ENCODE measurements around the gene FAM204A.

Gene FAM204A

GRCh38 chr10:118278649-118279048 lies 63.5 kb downstream of the FAM204A start:
- no peaks in the 10 kb centered on the region for H4K20me1 ChIP-seq (ENCODE audit: insufficient read depth, low read length)
- no peak overlapping the region for H2AFZ ChIP-seq (ENCODE audit: low read depth, low read length)
- no peak overlapping the region for H3K9ac ChIP-seq (ENCODE audit: low read depth, low read length)
- no peaks in the 10 kb centered on the region for H3K27me3 ChIP-seq (ENCODE audit: insufficient read depth, low read length, poor library complexity)
- DNase-seq (no peak), ATAC-seq (ENCODE audit: insufficient read depth, low read depth) (no peak)
- H3K4me3 ChIP-seq (ENCODE audit: low read depth in 1 of 2, low read length in 2 of 2): no peak overlapping the region
- H3K79me2 ChIP-seq (ENCODE audit: insufficient read depth, low read length): no peaks in the 10 kb centered on the region
- peaks cover 2% of the 10 kb centered on the region for H3K9me3 ChIP-seq (ENCODE audit: insufficient read depth, low read length, severe bottlenecking)
- no peaks in the 10 kb centered on the region for H3K4me1 ChIP-seq (ENCODE audit: insufficient read depth, low read length)
- TF ChIP-seq EZH2 (IDR thresholded peaks at IDR 0.05; ENCODE audit: borderline replicate concordance, low read depth, low read length, severe bottlenecking): no peak
- TF ChIP-seq, protein P1, sequence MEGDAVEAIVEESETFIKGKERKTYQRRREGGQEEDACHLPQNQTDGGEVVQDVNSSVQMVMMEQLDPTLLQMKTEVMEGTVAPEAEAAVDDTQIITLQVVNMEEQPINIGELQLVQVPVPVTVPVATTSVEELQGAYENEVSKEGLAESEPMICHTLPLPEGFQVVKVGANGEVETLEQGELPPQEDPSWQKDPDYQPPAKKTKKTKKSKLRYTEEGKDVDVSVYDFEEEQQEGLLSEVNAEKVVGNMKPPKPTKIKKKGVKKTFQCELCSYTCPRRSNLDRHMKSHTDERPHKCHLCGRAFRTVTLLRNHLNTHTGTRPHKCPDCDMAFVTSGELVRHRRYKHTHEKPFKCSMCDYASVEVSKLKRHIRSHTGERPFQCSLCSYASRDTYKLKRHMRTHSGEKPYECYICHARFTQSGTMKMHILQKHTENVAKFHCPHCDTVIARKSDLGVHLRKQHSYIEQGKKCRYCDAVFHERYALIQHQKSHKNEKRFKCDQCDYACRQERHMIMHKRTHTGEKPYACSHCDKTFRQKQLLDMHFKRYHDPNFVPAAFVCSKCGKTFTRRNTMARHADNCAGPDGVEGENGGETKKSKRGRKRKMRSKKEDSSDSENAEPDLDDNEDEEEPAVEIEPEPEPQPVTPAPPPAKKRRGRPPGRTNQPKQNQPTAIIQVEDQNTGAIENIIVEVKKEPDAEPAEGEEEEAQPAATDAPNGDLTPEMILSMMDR (IDR thresholded peaks at IDR 0.05; ENCODE audit: borderline replicate concordance, extremely low read depth, low read length, poor library complexity, severe bottlenecking): no peak
- no peaks in the 10 kb centered on the region for H3K36me3 ChIP-seq (ENCODE audit: insufficient read depth, low read length)
- H3K27ac ChIP-seq (ENCODE audit: low read length): no peak overlapping the region
- no peak overlapping the region for H3K4me2 ChIP-seq (ENCODE audit: insufficient read depth, low read length)

- Histone ChIP-seq H3K4me3 (ENCODE audit: low read depth in 1 of 2, low read length in 2 of 2) (no peak overlapping the region), H3K9me3 (ENCODE audit: insufficient read depth, low read length, severe bottlenecking) (peaks cover 2% of the 10 kb centered on the region), H2AFZ (ENCODE audit: low read depth, low read length) (no peak overlapping the region), H3K4me1 (ENCODE audit: insufficient read depth, low read length) (no peaks in the 10 kb centered on the region), H4K20me1 (ENCODE audit: insufficient read depth, low read length) (no peaks in the 10 kb centered on the region), H3K79me2 (ENCODE audit: insufficient read depth, low read length) (no peaks in the 10 kb centered on the region), H3K36me3 (ENCODE audit: insufficient read depth, low read length) (no peaks in the 10 kb centered on the region), H3K4me2 (ENCODE audit: insufficient read depth, low read length) (no peak overlapping the region), H3K9ac (ENCODE audit: low read depth, low read length) (no peak overlapping the region), H3K27me3 (ENCODE audit: insufficient read depth, low read length, poor library complexity) (no peaks in the 10 kb centered on the region), H3K27ac (ENCODE audit: low read length) (no peak overlapping the region)
- TF ChIP-seq EZH2 (IDR thresholded peaks at IDR 0.05; ENCODE audit: borderline replicate concordance, low read depth, low read length, severe bottlenecking): no peak
- TF ChIP-seq, protein P1 (IDR thresholded peaks at IDR 0.05; ENCODE audit: borderline replicate concordance, extremely low read depth, low read length, poor library complexity, severe bottlenecking): no peak
- DNase-seq (no peak), ATAC-seq (ENCODE audit: insufficient read depth, low read depth) (no peak)
Measured at GRCh38 chr10:118277871-118278270, 64.3 kb downstream of the FAM204A start.

GRCh38 chr10:118276727-118277126 lies 65.4 kb downstream of the FAM204A start:
- Histone ChIP-seq H3K9me3 (ENCODE audit: insufficient read depth, low read length, severe bottlenecking) (peaks cover 2% of the 10 kb centered on the region), H3K36me3 (ENCODE audit: insufficient read depth, low read length) (no peaks in the 10 kb centered on the region), H3K27me3 (ENCODE audit: insufficient read depth, low read length, poor library complexity) (peaks cover under 1% of the 10 kb centered on the region), H2AFZ (ENCODE audit: low read depth, low read length) (no peak overlapping the region), H4K20me1 (ENCODE audit: insufficient read depth, low read length) (no peaks in the 10 kb centered on the region), H3K9ac (ENCODE audit: low read depth, low read length) (no peak overlapping the region), H3K4me1 (ENCODE audit: insufficient read depth, low read length) (no peaks in the 10 kb centered on the region), H3K79me2 (ENCODE audit: insufficient read depth, low read length) (no peaks in the 10 kb centered on the region), H3K27ac (ENCODE audit: low read length) (no peak overlapping the region), H3K4me3 (ENCODE audit: low read depth in 1 of 2, low read length in 2 of 2) (no peak overlapping the region), H3K4me2 (ENCODE audit: insufficient read depth, low read length) (no peak overlapping the region)
- TF ChIP-seq, protein P1 (IDR thresholded peaks at IDR 0.05; ENCODE audit: borderline replicate concordance, extremely low read depth, low read length, poor library complexity, severe bottlenecking): no peak
- TF ChIP-seq EZH2 (IDR thresholded peaks at IDR 0.05; ENCODE audit: borderline replicate concordance, low read depth, low read length, severe bottlenecking): no peak
- no peak for DNase-seq
- no peak for ATAC-seq (ENCODE audit: insufficient read depth, low read depth)

- no peak overlapping the region for H3K9ac ChIP-seq (ENCODE audit: low read depth, low read length)
- ATAC-seq (ENCODE audit: insufficient read depth, low read depth): no peak
- TF ChIP-seq EZH2 (IDR thresholded peaks at IDR 0.05; ENCODE audit: borderline replicate concordance, low read depth, low read length, severe bottlenecking): no peak
- no peak overlapping the region for H3K27ac ChIP-seq (ENCODE audit: low read length)
- no peak overlapping the region for H2AFZ ChIP-seq (ENCODE audit: low read depth, low read length)
- H3K36me3 ChIP-seq (ENCODE audit: insufficient read depth, low read length): no peaks in the 10 kb centered on the region
- H4K20me1 ChIP-seq (ENCODE audit: insufficient read depth, low read length): no peaks in the 10 kb centered on the region
- H3K79me2 ChIP-seq (ENCODE audit: insufficient read depth, low read length): no peaks in the 10 kb centered on the region
- peaks cover 2% of the 10 kb centered on the region for H3K9me3 ChIP-seq (ENCODE audit: insufficient read depth, low read length, severe bottlenecking)
- no peaks in the 10 kb centered on the region for H3K4me1 ChIP-seq (ENCODE audit: insufficient read depth, low read length)
- DNase-seq: no peak
- H3K4me3 ChIP-seq (ENCODE audit: low read depth in 1 of 2, low read length in 2 of 2): no peak overlapping the region
- H3K27me3 ChIP-seq (ENCODE audit: insufficient read depth, low read length, poor library complexity): peaks cover 4% of the 10 kb centered on the region
- no peak overlapping the region for H3K4me2 ChIP-seq (ENCODE audit: insufficient read depth, low read length)
Measured at GRCh38 chr10:118276204-118276603, 65.9 kb downstream of the FAM204A start.
